C4-2B (cell line): ENCODE results near the gene TRPC4.

ENCODE experiments used
- ZFX ChIP-seq: fragments of 450-650 bp; IDR thresholded peaks from 2 replicates; pipeline ENCODE4 v1.6.1; 2017
- TF ChIP-seq, protein P1 (sequence below): fragments of 450-650 bp; conservative IDR thresholded peaks from 2 replicates; pipeline ENCODE4 v1.5.1; 2017; ENCODE audit warnings: mild to moderate bottlenecking

DNA sequence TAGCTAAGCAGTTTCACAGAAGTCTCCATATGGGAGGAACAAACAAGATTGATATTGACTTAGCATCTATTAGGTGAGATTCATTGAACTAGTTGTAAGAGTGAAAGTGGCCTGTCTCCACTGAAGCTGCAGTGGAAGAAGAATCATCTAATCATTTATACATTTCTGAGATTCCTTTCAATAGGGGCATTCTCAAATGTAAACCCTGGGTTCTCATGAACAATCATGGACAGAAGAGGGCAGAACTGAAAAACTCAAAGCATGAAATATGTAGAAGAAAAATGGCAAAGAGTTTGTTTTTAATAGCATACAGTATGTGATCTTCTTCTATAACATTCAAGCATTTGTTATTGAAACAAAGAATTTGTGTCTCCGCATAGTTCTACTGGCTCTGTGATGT, 253.4 kb downstream of the TRPC4 start:
- TF ChIP-seq, protein P1, sequence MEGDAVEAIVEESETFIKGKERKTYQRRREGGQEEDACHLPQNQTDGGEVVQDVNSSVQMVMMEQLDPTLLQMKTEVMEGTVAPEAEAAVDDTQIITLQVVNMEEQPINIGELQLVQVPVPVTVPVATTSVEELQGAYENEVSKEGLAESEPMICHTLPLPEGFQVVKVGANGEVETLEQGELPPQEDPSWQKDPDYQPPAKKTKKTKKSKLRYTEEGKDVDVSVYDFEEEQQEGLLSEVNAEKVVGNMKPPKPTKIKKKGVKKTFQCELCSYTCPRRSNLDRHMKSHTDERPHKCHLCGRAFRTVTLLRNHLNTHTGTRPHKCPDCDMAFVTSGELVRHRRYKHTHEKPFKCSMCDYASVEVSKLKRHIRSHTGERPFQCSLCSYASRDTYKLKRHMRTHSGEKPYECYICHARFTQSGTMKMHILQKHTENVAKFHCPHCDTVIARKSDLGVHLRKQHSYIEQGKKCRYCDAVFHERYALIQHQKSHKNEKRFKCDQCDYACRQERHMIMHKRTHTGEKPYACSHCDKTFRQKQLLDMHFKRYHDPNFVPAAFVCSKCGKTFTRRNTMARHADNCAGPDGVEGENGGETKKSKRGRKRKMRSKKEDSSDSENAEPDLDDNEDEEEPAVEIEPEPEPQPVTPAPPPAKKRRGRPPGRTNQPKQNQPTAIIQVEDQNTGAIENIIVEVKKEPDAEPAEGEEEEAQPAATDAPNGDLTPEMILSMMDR = no peak; the same call in 1 of the 2 replicates
- TF ChIP-seq ZFX = no peak
